ENCODE results near the gene TNFRSF25. TPM values are rescaled to one million over a fixed set of nuclear protein-coding genes. Genes with fewer than 3 reads are reported as not detected.

Gene TNFRSF25
- total RNA-seq, 1 donor from 2014 or later: 8.2 TPM

DNA sequence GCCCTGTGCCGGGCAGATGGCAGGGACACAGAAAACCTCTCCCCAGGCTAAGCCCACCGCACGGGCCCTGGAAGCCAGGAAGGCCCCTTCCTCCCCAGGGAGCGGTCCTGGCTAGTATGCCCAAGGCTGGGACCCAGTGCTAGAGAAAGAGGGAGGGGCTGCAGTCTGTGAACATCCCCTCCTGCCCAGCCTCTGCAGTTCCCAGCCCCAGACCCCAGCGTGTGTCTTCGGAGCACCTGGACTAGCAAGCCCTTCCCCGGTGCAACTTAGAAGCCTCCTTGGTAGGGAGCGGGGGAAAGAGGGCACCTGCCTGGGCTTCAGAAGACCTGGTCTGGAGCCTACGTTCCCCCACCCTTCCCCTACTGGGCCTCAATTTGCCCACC is 23.4 kb upstream of the TNFRSF25 start:
- H3K36me3 ChIP-seq: no peaks in the 10 kb centered on the region
- H3K9me3 ChIP-seq: no peaks in the 10 kb centered on the region
- no peak overlapping the region for H3K4me3 ChIP-seq
- peaks cover 32% of the 10 kb centered on the region for H3K27me3 ChIP-seq (ENCODE audit: low read depth)
- peaks cover 47% of the 10 kb centered on the region for H3K4me1 ChIP-seq
- DNase-seq (no peak), ATAC-seq (no peak)
- TF ChIP-seq, protein P1, sequence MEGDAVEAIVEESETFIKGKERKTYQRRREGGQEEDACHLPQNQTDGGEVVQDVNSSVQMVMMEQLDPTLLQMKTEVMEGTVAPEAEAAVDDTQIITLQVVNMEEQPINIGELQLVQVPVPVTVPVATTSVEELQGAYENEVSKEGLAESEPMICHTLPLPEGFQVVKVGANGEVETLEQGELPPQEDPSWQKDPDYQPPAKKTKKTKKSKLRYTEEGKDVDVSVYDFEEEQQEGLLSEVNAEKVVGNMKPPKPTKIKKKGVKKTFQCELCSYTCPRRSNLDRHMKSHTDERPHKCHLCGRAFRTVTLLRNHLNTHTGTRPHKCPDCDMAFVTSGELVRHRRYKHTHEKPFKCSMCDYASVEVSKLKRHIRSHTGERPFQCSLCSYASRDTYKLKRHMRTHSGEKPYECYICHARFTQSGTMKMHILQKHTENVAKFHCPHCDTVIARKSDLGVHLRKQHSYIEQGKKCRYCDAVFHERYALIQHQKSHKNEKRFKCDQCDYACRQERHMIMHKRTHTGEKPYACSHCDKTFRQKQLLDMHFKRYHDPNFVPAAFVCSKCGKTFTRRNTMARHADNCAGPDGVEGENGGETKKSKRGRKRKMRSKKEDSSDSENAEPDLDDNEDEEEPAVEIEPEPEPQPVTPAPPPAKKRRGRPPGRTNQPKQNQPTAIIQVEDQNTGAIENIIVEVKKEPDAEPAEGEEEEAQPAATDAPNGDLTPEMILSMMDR (IDR thresholded peaks at IDR 0.05): no peak
- intact Hi-C loops (cut with DNase I): no loop called here
- no peak overlapping the region for H3K27ac ChIP-seq

DNA sequence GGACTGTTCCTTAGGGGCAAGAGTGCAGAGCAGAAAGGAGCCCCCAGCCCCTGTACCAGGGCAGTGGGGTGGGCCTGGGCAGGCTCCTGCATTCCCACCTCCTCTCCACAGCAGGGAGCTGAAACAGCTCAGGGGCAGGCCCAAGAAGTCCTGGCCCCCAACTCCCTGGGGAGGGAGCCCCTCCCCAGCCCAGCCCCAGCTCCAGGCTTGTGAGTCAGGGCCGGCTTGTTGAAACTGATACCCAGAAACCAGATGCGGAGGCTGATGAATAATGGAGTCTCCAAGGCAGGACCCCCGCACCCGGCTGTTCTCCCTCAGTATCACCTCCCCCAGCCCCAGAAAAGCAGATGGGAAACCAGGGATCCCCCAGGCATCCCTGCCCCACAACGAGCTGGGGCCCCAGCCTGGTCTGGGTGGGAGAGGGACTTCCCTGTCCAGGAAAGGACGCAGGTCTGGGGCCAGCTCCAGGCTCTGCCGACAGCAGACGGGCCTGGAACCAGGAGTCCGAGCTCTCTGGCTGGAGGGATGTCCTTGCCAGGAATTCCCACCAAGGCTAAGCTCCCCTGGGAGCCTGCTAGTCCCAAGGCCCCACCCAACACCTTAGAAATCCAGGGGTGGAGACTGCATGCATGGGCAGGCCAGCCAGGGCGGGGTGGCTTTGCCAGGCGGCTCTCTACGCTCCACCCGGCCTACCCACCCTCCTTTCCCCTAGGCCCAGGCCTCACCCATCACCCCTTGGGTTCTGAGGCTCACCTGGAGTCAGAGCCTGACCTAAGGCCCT is 22.8 kb upstream of the TNFRSF25 start:
- Histone ChIP-seq H3K27me3 (ENCODE audit: low read depth) (peaks cover 32% of the 10 kb centered on the region), H3K9me3 (no peaks in the 10 kb centered on the region), H3K27ac (no peak overlapping the region), H3K4me1 (peaks cover 53% of the 10 kb centered on the region), H3K4me3 (no peak overlapping the region), H3K36me3 (no peaks in the 10 kb centered on the region)
- intact Hi-C loops (cut with DNase I): no loop called here
- TF ChIP-seq, protein P1 (IDR thresholded peaks at IDR 0.05): no peak
- DNase-seq: no peak
- ATAC-seq: no peak

DNA sequence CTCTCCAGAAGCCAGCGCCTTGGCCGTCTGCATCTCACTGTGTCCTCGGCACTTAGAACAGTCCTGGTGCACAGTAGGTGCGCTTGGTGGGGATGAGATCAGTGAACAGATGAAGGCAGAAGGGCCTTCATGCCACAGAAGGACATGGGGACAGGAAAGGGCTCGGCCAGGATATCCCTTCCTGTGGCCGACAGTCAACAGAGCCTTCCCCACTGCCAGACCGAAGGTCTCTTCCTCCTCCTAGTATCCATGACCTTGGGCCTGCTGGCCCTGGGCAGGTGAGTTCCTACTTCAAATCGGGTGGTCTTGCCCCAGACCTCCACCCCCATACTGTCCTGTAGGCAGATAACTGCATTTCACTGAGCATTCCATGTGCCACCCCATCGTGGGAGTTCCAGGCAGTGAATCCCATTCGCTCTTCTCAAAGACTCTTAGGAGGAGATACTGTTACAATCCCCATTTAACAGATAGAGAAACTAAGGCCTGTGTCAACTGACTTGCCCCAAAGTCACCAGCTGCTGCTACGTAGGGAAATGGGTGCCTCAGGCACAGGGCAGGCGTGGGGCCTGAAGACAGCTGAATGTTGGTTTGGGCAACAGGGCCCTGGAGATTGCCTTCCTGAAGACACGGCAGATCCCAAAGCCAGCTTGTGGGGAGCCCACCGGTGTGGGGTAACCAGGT is 22.0 kb upstream of the TNFRSF25 start:
- DNase-seq: no peak
- H3K4me3 ChIP-seq: no peak overlapping the region
- H3K27me3 ChIP-seq (ENCODE audit: low read depth): peaks cover 32% of the 10 kb centered on the region
- H3K9me3 ChIP-seq: no peaks in the 10 kb centered on the region
- peaks cover 57% of the 10 kb centered on the region for H3K4me1 ChIP-seq
- ATAC-seq: no peak
- no peaks in the 10 kb centered on the region for H3K36me3 ChIP-seq
- TF ChIP-seq, protein P1 (IDR thresholded peaks at IDR 0.05): no peak
- no peak overlapping the region for H3K27ac ChIP-seq
- intact Hi-C loops (cut with DNase I): no loop called here

DNA sequence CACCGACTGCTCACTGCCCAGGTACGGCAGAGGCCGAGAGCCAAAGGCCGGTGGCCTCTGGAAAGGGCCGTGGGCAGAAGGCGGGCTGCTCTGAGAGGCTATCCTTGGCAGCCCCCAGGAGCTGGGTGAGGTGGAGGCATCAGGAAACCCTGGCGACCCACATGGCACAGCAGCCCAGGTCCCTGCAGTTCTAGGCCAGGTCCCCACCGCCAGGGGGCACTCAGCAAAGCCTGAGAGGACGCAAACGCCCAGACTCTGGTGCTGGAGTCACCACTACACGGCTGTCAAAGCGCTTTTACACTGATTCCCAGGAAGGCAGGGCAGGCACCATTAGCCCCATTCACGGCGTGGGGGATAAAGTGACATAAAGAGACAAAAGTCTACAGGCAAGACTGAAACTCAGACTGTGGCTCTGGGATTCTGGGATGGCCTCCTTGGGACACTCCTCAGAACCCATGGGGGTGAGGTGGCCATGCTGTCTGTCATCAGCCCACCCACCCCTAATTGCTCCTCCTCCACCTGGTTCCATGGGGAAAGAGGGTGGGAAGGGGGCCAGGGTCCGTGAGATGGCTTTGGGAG is 20.5 kb upstream of the TNFRSF25 start:
- Histone ChIP-seq H3K9me3 (no peaks in the 10 kb centered on the region), H3K27ac (no peak overlapping the region), H3K4me1 (peaks cover 49% of the 10 kb centered on the region), H3K27me3 (ENCODE audit: low read depth) (peaks cover 32% of the 10 kb centered on the region), H3K36me3 (no peaks in the 10 kb centered on the region), H3K4me3 (peak overlapping the region; percentile 62)
- ATAC-seq: peak; percentile 76 to 78
- TF ChIP-seq, protein P1 (IDR thresholded peaks at IDR 0.05): peak; percentile 94
- intact Hi-C loops (cut with DNase I): no loop called here
- peak; percentile 90 for DNase-seq

DNA sequence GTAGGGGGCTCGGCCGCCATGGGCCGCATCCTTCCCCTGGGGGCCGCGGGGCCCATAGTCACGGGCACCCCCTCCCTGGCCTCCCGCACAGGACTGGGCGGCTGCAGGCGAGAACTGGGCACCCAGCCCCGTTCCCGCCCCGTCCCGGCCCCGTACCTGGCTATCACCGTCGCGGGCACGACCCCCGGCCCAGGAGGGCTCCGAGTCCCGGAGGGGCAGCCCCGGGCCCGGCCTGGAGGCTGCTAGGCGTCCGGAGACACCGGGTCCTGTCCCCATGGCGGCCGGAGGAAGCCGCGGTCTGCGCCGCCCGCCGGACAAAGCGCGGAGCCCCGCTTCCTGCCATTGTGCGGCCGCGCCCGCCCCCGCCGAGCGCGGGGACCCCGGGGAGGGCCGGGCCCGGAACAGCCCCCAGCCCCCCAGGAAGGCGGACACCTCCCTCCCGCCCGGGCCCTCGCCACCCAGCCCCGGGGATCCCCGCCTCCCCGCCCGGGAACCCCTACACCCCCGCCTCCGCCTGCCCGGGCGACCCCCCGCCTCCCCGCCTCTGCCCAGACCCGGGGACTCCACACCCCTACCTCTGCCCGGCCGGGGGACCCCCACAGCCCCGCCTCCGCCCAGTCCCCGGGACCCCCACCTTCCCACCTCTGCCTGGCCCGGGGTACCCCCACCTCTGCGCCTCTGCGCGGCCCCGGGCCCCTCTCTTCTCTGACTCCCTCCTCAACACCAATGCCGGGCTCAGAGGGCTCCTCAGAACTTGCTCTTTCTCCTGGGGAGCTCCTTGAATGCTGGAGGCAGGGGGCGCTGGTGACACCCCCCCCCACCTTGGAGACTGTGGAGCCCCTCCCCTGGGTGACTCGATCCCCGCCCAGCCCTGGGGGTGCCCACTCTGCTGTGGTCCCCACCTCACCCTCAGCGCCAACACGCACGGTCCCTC is 19.5 kb upstream of the TNFRSF25 start:
- TF ChIP-seq, protein P1 (IDR thresholded peaks at IDR 0.05): no peak
- Histone ChIP-seq H3K4me1 (peaks cover 38% of the 10 kb centered on the region), H3K4me3 (peak overlapping the region; percentile 62), H3K36me3 (no peaks in the 10 kb centered on the region), H3K27me3 (ENCODE audit: low read depth) (peaks cover 27% of the 10 kb centered on the region), H3K27ac (peak overlapping the region; percentile 80), H3K9me3 (no peaks in the 10 kb centered on the region)
- intact Hi-C loops (cut with DNase I): no loop called here
- DNase-seq (no peak), ATAC-seq (peak in 1 of 2 donors; percentile 3)

All from lower lobe of right lung (tissue), 2 donors.